SU-DHL-6 (cell line): ENCODE results near the gene SOX13.
"Not testable (repeated sequence)": the region's sequence is repeated elsewhere in the genome, so short reads cannot be mapped to it uniquely, and the experiment has no call there.

Experiments
- H2AFZ ChIP-seq: fragments of 200-600 bp; sonication (generic); 2 replicates; pipeline ENCODE4 v1.6.1; 2014; ENCODE audit warnings: low read depth, mild to moderate bottlenecking, moderate library complexity, mixed read lengths, antibody characterized with exemption, low read length; ENCODE audit not compliant: severe bottlenecking
- H3F3A ChIP-seq: fragments of 200-600 bp; shearing (Covaris generic); 2 replicates; pipeline ENCODE4 v1.6.0; 2016; ENCODE audit warnings: antibody characterized with exemption, mild to moderate bottlenecking; ENCODE audit not compliant: insufficient read depth
- H3K27ac ChIP-seq: fragments of 200-600 bp; sonication (generic); 2 replicates; pipeline ENCODE4 v1.5.1; 2016; ENCODE audit warnings: low read depth, mild to moderate bottlenecking, low read length, moderate library complexity, mixed read lengths
- H3K27me3 ChIP-seq: fragments of 200-600 bp; sonication (generic), shearing (Covaris generic); 2 replicates; pipeline ENCODE4 v1.6.0; 2014; ENCODE audit warnings: mild to moderate bottlenecking, low read length
- H3K36me3 ChIP-seq: fragments of 200-600 bp; sonication (generic); 2 replicates; pipeline ENCODE4 v1.6.1; 2014; ENCODE audit warnings: mild to moderate bottlenecking, low read length, mixed read lengths
- H3K4me2 ChIP-seq: fragments of 300-600, 200-600 bp; shearing (Covaris generic), sonication (generic); 2 replicates; pipeline ENCODE4 v1.6.0; 2014; ENCODE audit warnings: low read length, low read depth, mild to moderate bottlenecking; ENCODE audit not compliant: poor library complexity, severe bottlenecking
- H3K4me3 ChIP-seq: fragments of 200-600 bp; sonication (generic); 2 replicates; pipeline ENCODE4 v1.5.1; 2014; ENCODE audit warnings: antibody characterized with exemption, low read length, mild to moderate bottlenecking, mixed read lengths; ENCODE audit not compliant: insufficient read depth, poor library complexity, severe bottlenecking
- H3K79me2 ChIP-seq: fragments of 200-600 bp; sonication (generic); 2 replicates; pipeline ENCODE4 v1.6.1; 2014; ENCODE audit warnings: mild to moderate bottlenecking, low read length, moderate library complexity; ENCODE audit not compliant: insufficient read depth
- H3K9ac ChIP-seq: fragments of 200-600 bp; sonication (generic); 2 replicates; pipeline ENCODE4 v1.7.0; 2014; ENCODE audit warnings: mild to moderate bottlenecking, low read length
- H3K9me2 ChIP-seq: fragments of 200-600 bp; sonication (generic); replicated peaks from 2 replicates; pipeline ENCODE4 v1.6.1; 2014; ENCODE audit warnings: low read length; ENCODE audit not compliant: insufficient read depth
- H3K9me3 ChIP-seq: fragments of 200-600 bp; sonication (generic); 2 replicates; pipeline ENCODE4 v1.6.1; 2014; ENCODE audit warnings: low read length, mixed read lengths; ENCODE audit not compliant: insufficient read depth
- H4K20me1 ChIP-seq: fragments of 200-600 bp; sonication (generic); 2 replicates; pipeline ENCODE4 v1.6.1; 2014; ENCODE audit warnings: low read depth, mild to moderate bottlenecking, antibody characterized with exemption, low read length, moderate library complexity, mixed read lengths
- CTCF ChIP-seq: fragments of 200-600 bp; sonication (generic); IDR thresholded peaks from one replicate; pipeline ENCODE4 v1.5.1; 2017; ENCODE audit warnings: antibody characterized with exemption, mild to moderate bottlenecking, low read length, moderate library complexity; ENCODE audit not compliant: insufficient read depth, poor library complexity, severe bottlenecking
- EZH2phosphoT487 ChIP-seq: fragments of 200-600 bp; sonication (generic), shearing (Covaris generic); conservative IDR thresholded peaks from 2 replicates; pipeline ENCODE4 v1.6.1; 2018; ENCODE audit warnings: mild to moderate bottlenecking, antibody characterized with exemption, low read length, moderate library complexity, mixed read lengths

Gene SOX13

GRCh38 chr1:204044448-204044847, 28.5 kb upstream of the SOX13 start:
- Histone ChIP-seq H3K4me3 (no peak overlapping the region), H2AFZ (no peak overlapping the region), H3K79me2 (no peaks in the 10 kb centered on the region), H3K4me2 (no peak overlapping the region), H3K9me2 (no peaks in the 10 kb centered on the region), H3F3A (no peaks in the 10 kb centered on the region), H3K27ac (no peak overlapping the region), H3K36me3 (no peaks in the 10 kb centered on the region), H3K27me3 (no peaks in the 10 kb centered on the region), H4K20me1 (no peaks in the 10 kb centered on the region), H3K9ac (no peak overlapping the region), H3K9me3 (no peaks in the 10 kb centered on the region)
- no peak for TF ChIP-seq EZH2phosphoT487
- no peak for TF ChIP-seq CTCF

DNA sequence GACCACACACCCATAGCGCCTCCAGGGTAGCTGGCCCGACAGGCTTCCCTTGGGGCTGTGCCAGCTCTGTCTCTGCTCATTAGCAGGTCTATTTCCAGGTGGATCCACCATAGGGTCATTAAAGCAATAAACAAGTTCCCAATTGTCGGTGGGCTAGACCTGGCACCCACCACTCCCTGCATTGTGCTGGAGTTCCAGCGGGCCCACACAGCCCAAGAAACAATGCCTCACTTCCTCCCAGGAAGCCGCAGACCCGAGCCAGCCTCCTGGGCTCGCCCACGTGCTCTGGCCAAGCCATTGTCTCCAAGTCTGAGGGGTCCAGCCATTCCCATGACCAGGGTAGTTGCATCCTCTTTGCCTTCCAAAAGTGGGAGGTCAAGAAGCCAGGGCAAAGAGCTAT, 27.5 kb upstream of the SOX13 start:
- Histone ChIP-seq H3K9ac (no peak overlapping the region), H3K4me3 (no peak overlapping the region), H2AFZ (no peak overlapping the region), H3K9me2 (no peaks in the 10 kb centered on the region), H3K79me2 (no peaks in the 10 kb centered on the region), H4K20me1 (no peaks in the 10 kb centered on the region), H3K36me3 (no peaks in the 10 kb centered on the region), H3K4me2 (no peak overlapping the region), H3K27ac (no peak overlapping the region), H3K9me3 (no peaks in the 10 kb centered on the region), H3F3A (no peaks in the 10 kb centered on the region), H3K27me3 (no peaks in the 10 kb centered on the region)
- TF ChIP-seq CTCF (no peak), EZH2phosphoT487 (no peak)

GRCh38 chr1:204046346-204046745, 26.6 kb upstream of the SOX13 start:
- H3K27me3 ChIP-seq: no peaks in the 10 kb centered on the region
- no peak overlapping the region for H2AFZ ChIP-seq
- H3F3A ChIP-seq: no peaks in the 10 kb centered on the region
- no peak overlapping the region for H3K27ac ChIP-seq
- H3K4me2 ChIP-seq: no peak overlapping the region
- H3K4me3 ChIP-seq: no peak overlapping the region
- TF ChIP-seq CTCF: no peak
- no peak for TF ChIP-seq EZH2phosphoT487
- H3K79me2 ChIP-seq: no peaks in the 10 kb centered on the region
- H3K9me2 ChIP-seq: no peaks in the 10 kb centered on the region
- H3K9me3 ChIP-seq: no peaks in the 10 kb centered on the region
- no peaks in the 10 kb centered on the region for H3K36me3 ChIP-seq
- no peak overlapping the region for H3K9ac ChIP-seq
- no peaks in the 10 kb centered on the region for H4K20me1 ChIP-seq

DNA sequence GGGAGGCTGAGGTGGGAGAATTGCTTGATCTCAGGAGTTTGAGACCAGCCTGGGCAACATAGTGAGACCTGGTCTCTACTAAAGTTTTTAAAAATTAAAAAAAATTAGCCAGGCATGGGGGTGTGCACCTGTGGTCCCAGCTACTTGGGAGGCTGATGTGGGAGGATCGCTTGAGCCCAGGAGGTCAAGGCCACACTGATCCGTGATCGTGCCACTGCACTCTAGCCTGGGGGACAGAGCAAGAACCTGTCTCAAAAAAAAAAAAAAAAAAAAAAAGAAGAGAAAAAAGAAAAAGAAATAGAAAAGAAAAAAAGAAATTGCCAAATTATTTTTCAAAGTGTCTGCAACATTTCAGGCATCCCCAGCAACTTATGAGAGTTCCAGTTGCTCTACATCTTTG, 24.1 kb upstream of the SOX13 start:
- H3K4me3 ChIP-seq, H3K4me2 ChIP-seq, H3K9ac ChIP-seq, H3K36me3 ChIP-seq, H3K9me3 ChIP-seq, H3K79me2 ChIP-seq, H3K9me2 ChIP-seq, H3K27ac ChIP-seq, H3K27me3 ChIP-seq, H2AFZ ChIP-seq, H3F3A ChIP-seq, H4K20me1 ChIP-seq: not testable (repeated sequence)
